ENCODE results near the gene TSPAN18.

GRCh38 chr11:44880953-44881352 is 154.2 kb downstream of the TSPAN18 start:
- TF ChIP-seq CTCF (conservative IDR thresholded peaks at IDR 0.05; ENCODE audit: low read depth, low read length) (no peak), EZH2 (IDR thresholded peaks at IDR 0.05; ENCODE audit: borderline replicate concordance, low read depth, low read length, poor library complexity, severe bottlenecking) (no peak)

Data from A673 (cell line).